Right lobe of liver (tissue), 4 donors: ENCODE measurements around the gene PRKACB.

ENCODE experiments used
- CTCF ChIP-seq, 4 donors: fragments of 200-600 bp in 3 of 4; fragments of 450-650 bp in 1 of 4; IDR thresholded peaks; one replicate each; pipeline versions ENCODE4 v1.5.1 to v1.8.0; 2016 to 2022; ENCODE audit warnings: antibody characterized with exemption in 4 of 4, mild to moderate bottlenecking in 2 of 4
- POLR2A ChIP-seq: fragments of 450-650 bp; IDR thresholded peaks from one replicate; pipeline ENCODE4 v1.6.1; 2017; ENCODE audit warnings: antibody characterized with exemption, mild to moderate bottlenecking
- donor health status: DM: no; HTN: no; CAD: no.
- donor health status: DM: no; HTN: no; CAD: no.
- donor health status: DM: no; HTN: yes; CAD: no.

DNA sequence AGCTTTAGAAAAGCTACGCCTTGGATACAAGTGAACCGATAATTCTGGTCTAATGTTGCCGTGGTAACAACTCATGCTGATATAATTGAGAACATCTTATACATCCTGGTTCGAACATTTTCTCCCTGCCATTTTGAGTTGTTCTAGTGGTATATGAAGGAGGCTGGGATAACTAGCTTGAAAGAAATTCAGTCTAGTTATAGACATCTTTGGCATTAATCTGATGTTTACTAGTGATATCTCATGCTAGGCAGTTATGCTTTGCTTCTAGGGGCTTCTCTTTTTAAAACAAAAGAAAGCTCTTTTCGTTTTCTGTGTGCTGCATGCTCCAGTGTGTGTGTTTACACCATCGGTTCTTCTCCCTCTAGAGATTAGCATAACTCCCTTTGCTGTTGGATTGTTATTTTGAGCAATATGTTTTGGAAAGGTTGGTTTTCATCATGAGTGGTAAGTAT lies 20.5 kb downstream of the PRKACB start:
- TF ChIP-seq CTCF (IDR thresholded peaks at IDR 0.05) (no peak), POLR2A (no peak)
